Thoracic aorta (tissue), 2 donors: ENCODE measurements around the gene SPPL2B. TPM values are rescaled to one million over a fixed set of nuclear protein-coding genes. Genes with fewer than 3 reads are reported as not detected.

ENCODE experiments used
- ATAC-seq: fragments of 150-250 bp; one replicate; pipeline ENCODE4 v1.8.0; 2017; ENCODE audit warnings: low read depth; ENCODE audit not compliant: insufficient number of reproducible peaks, low FRiP score
- DNase-seq: peaks from one replicate; pipeline ENCODE4 v3.0.0-alpha.2; 2020; ENCODE audit warnings: low spot score
- H3K27ac ChIP-seq, 2 donors: fragments of 200-600 bp; sonication (generic); 1 replicate in 1 of 2; 2 replicates in 1 of 2; pipeline ENCODE4 v1.5.1; 2016; ENCODE audit warnings: mild to moderate bottlenecking in 2 of 2, moderate library complexity in 2 of 2
- H3K27me3 ChIP-seq: fragments of 200-600 bp; sonication (generic); replicated peaks from 2 replicates; pipeline ENCODE4 v1.6.0; 2016; ENCODE audit warnings: mild to moderate bottlenecking; ENCODE audit not compliant: insufficient read depth
- H3K36me3 ChIP-seq: fragments of 200-600 bp; sonication (generic); one replicate; pipeline ENCODE4 v1.5.1; 2016
- H3K4me1 ChIP-seq, 2 donors: fragments of 200-600 bp; sonication (generic); 1 replicate in 1 of 2; 2 replicates in 1 of 2; pipeline versions ENCODE4 v1.5.1 to v1.6.0; 2016; ENCODE audit warnings: low read depth in 2 of 2, mild to moderate bottlenecking in 1 of 2; ENCODE audit not compliant: control insufficient read depth in 1 of 2
- H3K4me3 ChIP-seq: fragments of 200-600 bp; sonication (generic); 2 replicates; pipeline ENCODE4 v1.5.1; 2016; ENCODE audit warnings: mild to moderate bottlenecking
- H3K9me3 ChIP-seq: fragments of 200-600 bp; sonication (generic); 2 replicates; pipeline ENCODE4 v1.5.1; 2016
- total RNA-seq, 2 donors: library from RNA; depleted of rRNA; stranded (reverse); fragments of >200 nt; gene quantifications; one replicate each; pipeline versions ENCODE4 v1.1.0 to v1.2.3, GENCODE V29; 2016
- TF ChIP-seq, protein P1 (sequence below): fragments of 200-600 bp; sonication (generic); IDR thresholded peaks from one replicate; pipeline ENCODE4 v1.5.1; 2019; ENCODE audit warnings: antibody characterized with exemption

The SPPL2B gene
- total RNA-seq, 2 donors from 2014 or later, result 55.8 to 60.0 TPM

DNA sequence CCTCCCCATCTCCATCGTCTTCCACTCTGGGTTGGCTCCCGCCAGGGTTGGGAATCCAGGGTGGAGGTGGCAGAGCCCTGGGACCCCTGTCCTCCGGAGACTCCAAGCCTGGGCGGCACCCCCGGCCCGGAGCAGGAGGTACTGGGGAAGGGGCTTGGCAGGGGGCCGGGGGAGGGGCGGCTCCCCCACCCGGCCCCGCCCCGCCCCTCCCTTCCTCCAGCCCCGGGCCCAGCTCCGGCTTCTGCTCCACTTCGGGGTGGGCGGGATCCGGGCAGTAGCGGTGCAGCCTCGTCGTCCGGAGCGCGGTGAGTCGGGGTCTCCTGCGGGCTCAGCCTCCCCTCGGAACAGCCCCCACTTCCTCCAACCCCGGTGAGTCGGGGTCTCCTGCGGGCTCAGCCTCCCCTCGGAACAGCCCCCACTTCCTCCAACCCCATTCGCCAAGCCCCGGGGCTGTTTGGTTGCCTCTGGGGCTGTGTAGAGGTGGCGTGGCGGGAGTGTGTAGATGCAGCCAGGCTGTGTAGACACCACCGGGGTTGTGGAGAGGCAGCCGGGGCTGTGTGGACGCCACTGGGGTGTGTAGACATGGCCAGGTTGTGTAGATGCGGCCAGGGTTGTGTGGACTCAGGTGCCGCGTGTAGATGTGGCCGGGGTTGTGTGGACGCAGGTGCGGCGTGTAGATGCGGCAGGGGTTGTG lies 31.7 kb downstream of the SPPL2B start, which contains the start of gene TMPRSS9:
TSS of gene TMPRSS9 (plus strand) at position 274 of the 694 bp plus-strand sequence. CDS start 29,521 bp downstream, outside the sequence.
- no peaks in the 10 kb centered on the region for H3K27me3 ChIP-seq
- DNase-seq, result no peak
- H3K4me3 ChIP-seq, result no peak within 1 kb of the TSS
- no peaks in the 10 kb centered on the region for H3K4me1 ChIP-seq
- no peak for ATAC-seq
- H3K9me3 ChIP-seq, result no peaks in the 10 kb centered on the region
- no peak within 1 kb of the TSS for H3K27ac ChIP-seq
- TF ChIP-seq, protein P1, sequence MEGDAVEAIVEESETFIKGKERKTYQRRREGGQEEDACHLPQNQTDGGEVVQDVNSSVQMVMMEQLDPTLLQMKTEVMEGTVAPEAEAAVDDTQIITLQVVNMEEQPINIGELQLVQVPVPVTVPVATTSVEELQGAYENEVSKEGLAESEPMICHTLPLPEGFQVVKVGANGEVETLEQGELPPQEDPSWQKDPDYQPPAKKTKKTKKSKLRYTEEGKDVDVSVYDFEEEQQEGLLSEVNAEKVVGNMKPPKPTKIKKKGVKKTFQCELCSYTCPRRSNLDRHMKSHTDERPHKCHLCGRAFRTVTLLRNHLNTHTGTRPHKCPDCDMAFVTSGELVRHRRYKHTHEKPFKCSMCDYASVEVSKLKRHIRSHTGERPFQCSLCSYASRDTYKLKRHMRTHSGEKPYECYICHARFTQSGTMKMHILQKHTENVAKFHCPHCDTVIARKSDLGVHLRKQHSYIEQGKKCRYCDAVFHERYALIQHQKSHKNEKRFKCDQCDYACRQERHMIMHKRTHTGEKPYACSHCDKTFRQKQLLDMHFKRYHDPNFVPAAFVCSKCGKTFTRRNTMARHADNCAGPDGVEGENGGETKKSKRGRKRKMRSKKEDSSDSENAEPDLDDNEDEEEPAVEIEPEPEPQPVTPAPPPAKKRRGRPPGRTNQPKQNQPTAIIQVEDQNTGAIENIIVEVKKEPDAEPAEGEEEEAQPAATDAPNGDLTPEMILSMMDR, result no peak
- no peaks in the 10 kb centered on the region for H3K36me3 ChIP-seq

- H3K9me3 ChIP-seq, result no peaks in the 10 kb centered on the region
- H3K4me3 ChIP-seq, result no peak overlapping the region
- no peaks in the 10 kb centered on the region for H3K36me3 ChIP-seq
- H3K4me1 ChIP-seq, result no peaks in the 10 kb centered on the region
- TF ChIP-seq, protein P1, result no peak
- no peaks in the 10 kb centered on the region for H3K27me3 ChIP-seq
- DNase-seq (no peak), ATAC-seq (no peak)
- no peak overlapping the region for H3K27ac ChIP-seq
These were observed 32.3 kb downstream of the SPPL2B start for GRCh38 chr19:2360833-2361232.

DNA sequence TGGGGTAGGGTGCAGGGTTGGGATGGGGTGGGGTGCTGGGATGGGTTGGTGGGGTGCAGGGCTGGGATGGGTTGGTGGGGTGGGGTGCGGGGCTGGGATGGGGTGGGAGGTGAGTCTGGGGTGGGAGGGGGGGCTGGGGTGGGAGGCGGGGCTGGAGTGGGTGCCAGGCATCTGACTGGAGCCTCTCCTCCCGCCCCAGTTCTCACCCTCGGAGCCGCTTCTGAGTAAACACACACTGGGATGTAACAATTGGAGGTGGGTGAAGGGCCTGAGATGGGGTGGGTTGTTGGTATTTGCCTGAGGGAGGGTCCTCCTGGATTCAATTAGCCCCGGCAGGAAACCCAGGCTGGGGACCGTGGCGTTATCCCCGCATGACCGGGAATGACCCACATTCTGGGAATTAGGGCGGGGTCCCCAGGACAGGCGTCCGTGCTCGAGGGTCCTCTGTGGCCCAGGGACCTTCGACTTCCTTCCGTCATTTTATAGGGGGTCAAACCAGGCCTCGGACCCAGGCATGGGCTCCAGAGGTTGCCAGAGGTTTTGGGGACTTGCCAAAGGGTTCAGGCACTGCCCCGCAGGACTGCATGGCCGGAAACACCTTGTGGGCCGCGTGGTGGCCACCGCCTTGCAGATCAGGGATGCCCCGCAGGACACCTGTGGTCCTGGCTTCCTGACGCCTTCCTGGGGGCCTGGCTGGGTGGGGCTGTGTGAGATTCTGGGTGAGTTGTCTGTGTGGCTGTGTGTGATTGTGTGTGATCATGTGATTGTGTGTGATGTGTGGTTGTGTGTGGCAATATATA lies 33.0 kb downstream of the SPPL2B start:
- H3K36me3 ChIP-seq, result no peaks in the 10 kb centered on the region
- H3K4me3 ChIP-seq, result no peak overlapping the region
- H3K4me1 ChIP-seq, result no peaks in the 10 kb centered on the region
- no peak for DNase-seq
- no peak overlapping the region for H3K27ac ChIP-seq
- TF ChIP-seq, protein P1, result no peak
- H3K27me3 ChIP-seq, result no peaks in the 10 kb centered on the region
- no peak for ATAC-seq
- no peaks in the 10 kb centered on the region for H3K9me3 ChIP-seq

GRCh38 chr19:2362046-2362969 lies 33.8 kb downstream of the SPPL2B start:
- ATAC-seq, result no peak
- no peaks in the 10 kb centered on the region for H3K27me3 ChIP-seq
- TF ChIP-seq, protein P1, result no peak

More at GRCh38 chr19:2362046-2362969, 33.8 kb downstream of the SPPL2B start:
- H3K27ac ChIP-seq, result no peak overlapping the region
- H3K9me3 ChIP-seq, result no peaks in the 10 kb centered on the region
- H3K4me3 ChIP-seq, result no peak overlapping the region
- H3K4me1 ChIP-seq, result no peaks in the 10 kb centered on the region
- no peak for DNase-seq
- no peaks in the 10 kb centered on the region for H3K36me3 ChIP-seq
